SKM-1 (cell line): ENCODE data around the gene PARP2.
"Not testable (repeated sequence)": the region's sequence is repeated elsewhere in the genome, so short reads cannot be mapped to it uniquely, and the experiment has no call there.

Experiments
- DNase-seq: peaks from one replicate; lab custom pipeline; 2025; ENCODE audit not compliant: unreplicated experiment; lab: John Stamatoyannopoulos, UW

Gene PARP2

GRCh38 chr14:20346713-20347112, 3.3 kb downstream of the PARP2 start:
- no peak for DNase-seq

DNA sequence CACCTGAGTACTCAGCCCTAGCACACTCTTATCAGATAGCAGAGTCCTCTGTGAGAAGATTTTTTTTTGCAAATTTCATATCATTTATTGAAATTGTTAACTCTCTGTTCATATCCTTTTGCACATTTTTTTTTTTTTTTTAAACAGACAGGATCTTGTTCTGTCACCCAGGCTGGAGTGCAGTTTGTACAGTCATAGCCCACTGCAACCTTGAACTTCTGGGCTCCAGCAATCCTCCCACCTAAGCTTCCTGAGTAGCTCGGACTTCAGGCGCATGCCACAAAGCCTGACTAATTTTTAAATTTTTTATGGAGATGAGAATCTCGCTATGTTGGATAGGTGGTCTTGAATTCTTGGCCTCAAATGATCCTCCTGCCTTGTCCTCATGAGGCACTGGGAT, 4.3 kb downstream of the PARP2 start:
- DNase-seq: no peak

DNA sequence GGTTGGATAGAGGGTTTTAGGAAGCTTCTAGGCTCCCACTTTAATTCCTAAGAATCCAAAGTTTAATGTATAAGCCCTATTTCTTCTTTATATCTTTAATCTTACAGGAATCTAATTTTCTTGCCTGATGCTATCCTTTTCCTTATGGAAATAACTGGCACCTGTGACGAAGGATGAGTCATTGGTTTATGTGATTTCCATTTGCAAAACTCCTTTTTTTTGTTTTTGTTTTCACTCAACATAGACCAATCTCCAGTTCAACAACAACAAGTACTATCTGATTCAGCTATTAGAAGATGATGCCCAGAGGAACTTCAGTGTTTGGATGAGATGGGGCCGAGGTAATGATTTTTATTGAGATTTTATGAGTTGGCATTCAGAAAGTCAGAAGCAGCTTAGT, 6.8 kb downstream of the PARP2 start:
- DNase-seq: no peak

DNA sequence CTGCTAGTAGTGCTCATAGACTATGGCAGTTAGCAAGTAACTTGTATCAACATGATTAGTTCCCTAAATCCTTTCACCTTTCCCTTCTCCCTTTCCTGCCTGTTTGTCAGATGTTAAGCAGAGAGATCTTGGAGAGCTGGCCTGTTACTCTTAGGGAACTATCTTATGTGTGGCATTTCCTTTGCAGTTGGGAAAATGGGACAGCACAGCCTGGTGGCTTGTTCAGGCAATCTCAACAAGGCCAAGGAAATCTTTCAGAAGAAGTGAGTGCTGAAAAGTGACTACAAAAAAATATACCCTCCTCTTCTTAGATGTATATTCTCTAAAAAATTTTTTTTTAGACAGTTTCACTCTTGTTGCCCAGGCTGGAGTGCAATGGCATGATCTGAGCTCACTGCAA, 7.4 kb downstream of the PARP2 start:
- no peak for DNase-seq

- DNase-seq: no peak
Measured at GRCh38 chr14:20356422-20356821, 13.0 kb downstream of the PARP2 start.

- DNase-seq: not testable (repeated sequence)
Measured at GRCh38 chr14:20358474-20358873, 15.0 kb downstream of the PARP2 start.

GRCh38 chr14:20365928-20366327, 22.5 kb downstream of the PARP2 start:
- DNase-seq: no peak

DNA sequence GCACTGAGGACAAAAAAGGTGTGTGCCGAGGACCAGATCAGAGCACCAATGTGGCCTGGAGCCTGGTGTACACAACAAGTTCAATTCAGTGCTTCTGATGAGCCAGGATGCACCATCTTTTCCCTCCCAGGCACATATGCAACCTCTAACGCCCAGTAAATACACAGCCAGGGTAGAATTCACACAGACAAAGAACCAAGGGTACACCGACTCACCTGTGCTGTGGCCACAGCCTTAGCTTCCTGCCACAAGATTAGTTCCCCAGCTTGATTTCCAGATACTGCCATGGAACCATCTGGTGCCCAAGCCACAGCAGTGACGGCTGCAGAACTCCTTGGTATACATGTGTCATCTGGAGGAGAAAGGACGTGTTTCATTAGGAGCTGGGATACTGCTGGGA, 29.4 kb downstream of the PARP2 start:
- no peak for DNase-seq

GRCh38 chr14:20375471-20375870, 32.0 kb downstream of the PARP2 start:
- no peak for DNase-seq

GRCh38 chr14:20376071-20376588, 32.7 kb downstream of the PARP2 start:
- no peak for DNase-seq

- no peak for DNase-seq
Measured at GRCh38 chr14:20377171-20377570, 33.7 kb downstream of the PARP2 start.

DNA sequence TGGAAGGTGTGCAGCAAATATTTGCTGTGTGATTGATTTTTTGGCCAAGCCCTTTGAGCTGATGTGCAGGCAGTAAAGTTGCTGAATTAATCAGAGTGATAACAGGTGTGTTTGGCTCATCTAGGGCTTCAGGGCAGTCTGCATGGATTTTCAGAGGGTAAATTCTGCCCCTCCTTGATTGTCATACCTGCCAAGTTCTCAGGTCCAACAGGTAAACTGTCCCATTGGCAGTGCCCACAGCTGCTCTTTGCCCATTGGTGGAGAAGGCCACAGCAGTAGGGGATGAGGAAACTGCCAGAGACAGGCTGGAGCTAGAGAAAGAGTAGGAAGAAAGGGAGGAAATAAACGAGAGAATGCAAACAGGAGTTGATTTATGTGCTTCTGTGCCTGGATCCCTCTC, 36.3 kb downstream of the PARP2 start:
- no peak for DNase-seq

GRCh38 chr14:20380681-20381080, 37.2 kb downstream of the PARP2 start:
- DNase-seq: no peak

DNA sequence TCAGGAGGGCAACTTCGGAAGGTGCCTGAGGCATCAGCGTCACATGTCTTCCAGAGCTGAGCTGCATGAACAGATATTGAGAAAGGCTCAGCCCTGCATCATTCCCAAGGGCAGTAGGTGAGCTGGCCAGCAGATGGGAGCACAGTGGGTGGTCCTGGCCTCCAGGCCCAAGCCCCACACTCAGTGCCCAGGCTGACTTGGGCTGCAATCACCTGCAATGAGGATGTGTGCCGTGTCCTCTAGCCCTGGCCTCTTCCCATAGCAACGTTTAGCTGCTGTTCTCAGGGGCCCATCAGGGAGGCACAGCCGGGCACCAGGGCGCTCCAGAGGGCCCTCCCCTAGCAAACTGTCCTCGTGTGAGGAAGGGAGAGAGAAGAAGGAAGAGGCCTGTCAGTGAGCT, 37.9 kb downstream of the PARP2 start:
- DNase-seq: no peak

GRCh38 chr14:20382526-20382925, 39.1 kb downstream of the PARP2 start:
- DNase-seq: no peak

GRCh38 chr14:20383032-20383431, 39.6 kb downstream of the PARP2 start:
- no peak for DNase-seq

DNA sequence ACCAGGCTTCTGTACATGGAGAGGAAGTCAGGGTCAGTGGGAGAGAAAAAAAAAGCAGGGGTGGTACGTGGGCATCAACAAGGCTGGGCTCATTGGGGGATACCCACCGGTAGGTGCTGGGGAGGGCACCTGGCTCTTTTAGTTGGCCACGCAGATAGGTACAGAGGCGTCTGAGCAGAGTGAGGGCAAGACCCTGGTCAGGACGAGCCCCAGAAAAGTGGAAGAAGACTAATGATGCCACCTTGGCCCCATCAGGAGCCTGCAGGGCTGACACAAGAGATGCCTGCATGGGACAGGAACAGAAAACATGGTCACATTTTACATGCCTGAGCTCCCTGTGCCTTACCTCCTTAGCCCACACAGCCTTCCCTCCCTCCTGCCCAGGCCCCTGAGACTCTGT, 40.2 kb downstream of the PARP2 start:
- no peak for DNase-seq

- DNase-seq: no peak
Measured at GRCh38 chr14:20384321-20384720, 40.9 kb downstream of the PARP2 start.

- DNase-seq: no peak
Measured at GRCh38 chr14:20384886-20385285, 41.5 kb downstream of the PARP2 start.

GRCh38 chr14:20386276-20386855, 42.9 kb downstream of the PARP2 start:
- DNase-seq: no peak

DNA sequence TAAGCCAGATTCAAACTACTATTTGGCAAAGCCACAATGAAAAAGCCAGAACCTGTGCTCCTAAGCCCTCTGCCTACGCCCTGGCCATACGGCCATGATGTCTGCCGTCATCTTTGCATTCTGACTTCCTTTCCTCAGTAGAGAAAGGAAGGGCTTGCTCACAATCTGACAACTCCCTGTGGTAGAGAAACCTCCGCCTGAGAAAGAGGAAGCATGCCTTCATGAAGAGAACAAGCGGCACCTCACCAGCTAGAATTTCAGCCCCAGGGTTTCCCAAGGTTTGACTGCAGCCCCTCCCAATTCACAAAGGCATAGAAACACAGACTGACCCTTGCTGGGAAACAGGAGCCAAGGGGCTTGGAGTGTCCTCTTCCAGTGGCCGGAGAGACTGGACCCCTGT, 44.1 kb downstream of the PARP2 start:
- peak; percentile 20 for DNase-seq

GRCh38 chr14:20388159-20388558, 44.7 kb downstream of the PARP2 start:
- DNase-seq: no peak

- DNase-seq: no peak
Measured at GRCh38 chr14:20391505-20391904, 48.1 kb downstream of the PARP2 start.
